ENCODE data around the gene DNAL4. TPM values are rescaled to one million over a fixed set of nuclear protein-coding genes. Genes with fewer than 3 reads are reported as not detected.

The DNAL4 gene
- total RNA-seq, 1 donor from 2014 or later, result 8.4 TPM

- Mint-ChIP-seq H3K27me3 (no peaks in the 10 kb centered on the region), H3K36me3 (ENCODE audit: low read depth) (peaks cover 14% of the 10 kb centered on the region), H3K4me1 (no peaks in the 10 kb centered on the region), H3K9me3 (no peaks in the 10 kb centered on the region), H3K4me3 (no peak overlapping the region), H3K27ac (no peak overlapping the region)
- ChIA-PET POLR2A (no interaction called here), CTCF (no interaction called here)
- no peak for ATAC-seq (ENCODE audit: low read depth)
- intact Hi-C loops (cut with micrococcal nuclease), result no loop called here
- no peak for DNase-seq
- TF ChIP-seq, protein P1, sequence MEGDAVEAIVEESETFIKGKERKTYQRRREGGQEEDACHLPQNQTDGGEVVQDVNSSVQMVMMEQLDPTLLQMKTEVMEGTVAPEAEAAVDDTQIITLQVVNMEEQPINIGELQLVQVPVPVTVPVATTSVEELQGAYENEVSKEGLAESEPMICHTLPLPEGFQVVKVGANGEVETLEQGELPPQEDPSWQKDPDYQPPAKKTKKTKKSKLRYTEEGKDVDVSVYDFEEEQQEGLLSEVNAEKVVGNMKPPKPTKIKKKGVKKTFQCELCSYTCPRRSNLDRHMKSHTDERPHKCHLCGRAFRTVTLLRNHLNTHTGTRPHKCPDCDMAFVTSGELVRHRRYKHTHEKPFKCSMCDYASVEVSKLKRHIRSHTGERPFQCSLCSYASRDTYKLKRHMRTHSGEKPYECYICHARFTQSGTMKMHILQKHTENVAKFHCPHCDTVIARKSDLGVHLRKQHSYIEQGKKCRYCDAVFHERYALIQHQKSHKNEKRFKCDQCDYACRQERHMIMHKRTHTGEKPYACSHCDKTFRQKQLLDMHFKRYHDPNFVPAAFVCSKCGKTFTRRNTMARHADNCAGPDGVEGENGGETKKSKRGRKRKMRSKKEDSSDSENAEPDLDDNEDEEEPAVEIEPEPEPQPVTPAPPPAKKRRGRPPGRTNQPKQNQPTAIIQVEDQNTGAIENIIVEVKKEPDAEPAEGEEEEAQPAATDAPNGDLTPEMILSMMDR (IDR thresholded peaks at IDR 0.05), result no peak
These were observed 17.9 kb downstream of the DNAL4 start for GRCh38 chr22:38776086-38776485.

- Mint-ChIP-seq H3K27ac (no peak overlapping the region), H3K9me3 (no peaks in the 10 kb centered on the region), H3K4me3 (no peak overlapping the region), H3K4me1 (no peaks in the 10 kb centered on the region), H3K27me3 (no peaks in the 10 kb centered on the region), H3K36me3 (ENCODE audit: low read depth) (peaks cover 14% of the 10 kb centered on the region)
- CTCF ChIA-PET, result no interaction called here
- TF ChIP-seq, protein P1 (IDR thresholded peaks at IDR 0.05), result no peak
- DNase-seq (no peak), ATAC-seq (ENCODE audit: low read depth) (no peak)
- POLR2A ChIA-PET, result no interaction called here
- intact Hi-C loops (cut with micrococcal nuclease), result no loop called here
These were observed 18.3 kb downstream of the DNAL4 start for GRCh38 chr22:38775656-38776055.

DNA sequence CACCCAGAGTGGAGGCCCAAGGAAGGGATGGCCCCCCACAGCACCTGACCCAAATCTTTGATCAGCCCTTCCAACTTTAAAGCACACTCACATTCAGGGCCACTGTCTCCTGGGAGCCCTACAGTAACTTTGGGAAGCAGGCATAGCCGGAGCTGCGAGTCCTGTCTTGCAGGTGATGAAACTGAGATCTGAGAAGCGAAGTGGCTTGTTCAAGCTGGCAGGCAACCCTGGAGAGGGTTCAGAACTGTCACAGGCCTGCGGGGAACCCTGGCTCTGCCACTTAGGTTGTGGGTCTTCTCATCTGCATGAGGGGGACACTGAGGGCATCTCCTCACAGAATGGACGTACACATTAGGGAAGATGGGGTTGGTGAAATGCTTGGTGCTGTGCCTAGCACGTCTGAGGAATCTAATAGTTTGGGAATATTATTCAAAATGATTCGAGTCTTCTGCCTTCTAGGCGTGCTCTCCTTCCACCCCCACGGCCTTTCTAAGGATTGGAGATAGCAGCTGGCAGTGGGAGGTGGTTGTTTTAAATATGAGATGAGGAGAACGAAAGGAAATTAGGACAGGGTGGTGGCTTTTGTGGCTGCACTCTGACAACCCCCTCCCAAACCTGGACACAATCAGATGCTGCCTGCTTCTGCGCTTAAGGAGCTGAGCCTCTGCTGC is 19.3 kb downstream of the DNAL4 start:
- no peaks in the 10 kb centered on the region for H3K9me3 Mint-ChIP-seq
- ChIA-PET POLR2A (no interaction called here), CTCF (no interaction called here)
- H3K27me3 Mint-ChIP-seq, result no peaks in the 10 kb centered on the region
- H3K27ac Mint-ChIP-seq, result no peak overlapping the region
- no peak for ATAC-seq (ENCODE audit: low read depth)
- H3K4me1 Mint-ChIP-seq, result no peaks in the 10 kb centered on the region
- intact Hi-C loops (cut with micrococcal nuclease), result no loop called here
- H3K4me3 Mint-ChIP-seq, result no peak overlapping the region
- H3K36me3 Mint-ChIP-seq (ENCODE audit: low read depth), result peaks cover 6% of the 10 kb centered on the region
- DNase-seq, result no peak
- TF ChIP-seq, protein P1 (IDR thresholded peaks at IDR 0.05), result no peak

DNA sequence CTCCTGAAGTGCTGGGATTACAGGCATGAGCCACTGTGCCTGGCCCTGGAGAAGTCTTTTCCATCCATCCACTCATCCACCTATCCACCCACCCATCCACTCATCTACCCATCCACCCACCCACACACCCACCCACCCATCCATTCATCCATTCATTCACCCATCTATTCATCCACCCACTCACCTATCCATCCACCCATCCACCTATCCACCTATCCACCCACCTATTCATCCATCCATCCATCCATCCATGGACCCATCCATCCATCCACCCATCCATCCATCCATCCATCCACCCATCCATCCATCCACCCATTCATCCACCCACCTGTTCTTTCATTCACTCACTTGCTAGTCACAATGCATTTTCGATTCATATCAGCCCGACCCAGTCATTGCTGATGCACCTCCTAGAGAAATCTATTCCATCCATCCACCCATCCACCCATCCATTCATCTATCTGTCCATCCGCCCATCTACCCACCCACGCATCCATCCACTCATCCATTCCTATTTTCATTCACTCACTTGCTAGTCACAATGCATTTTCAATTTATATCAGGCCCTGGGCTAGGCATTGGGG is 20.5 kb downstream of the DNAL4 start:
- POLR2A ChIA-PET, result no interaction called here
- Mint-ChIP-seq H3K4me3 (no peak overlapping the region), H3K27ac (no peak overlapping the region), H3K9me3 (no peaks in the 10 kb centered on the region), H3K4me1 (peaks cover 2% of the 10 kb centered on the region), H3K36me3 (ENCODE audit: low read depth) (no peaks in the 10 kb centered on the region), H3K27me3 (no peaks in the 10 kb centered on the region)
- DNase-seq (no peak), ATAC-seq (ENCODE audit: low read depth) (no peak)
- CTCF ChIA-PET, result no interaction called here
- TF ChIP-seq, protein P1 (IDR thresholded peaks at IDR 0.05), result no peak
- intact Hi-C loops (cut with micrococcal nuclease), result no loop called here

- H3K27ac Mint-ChIP-seq, result no peak overlapping the region
- TF ChIP-seq, protein P1 (IDR thresholded peaks at IDR 0.05), result no peak
- no peak for DNase-seq
- no peaks in the 10 kb centered on the region for H3K9me3 Mint-ChIP-seq
- ChIA-PET POLR2A (no interaction called here), CTCF (no interaction called here)
- H3K36me3 Mint-ChIP-seq (ENCODE audit: low read depth), result no peaks in the 10 kb centered on the region
- H3K27me3 Mint-ChIP-seq, result no peaks in the 10 kb centered on the region
- H3K4me1 Mint-ChIP-seq, result peaks cover 2% of the 10 kb centered on the region
- no peak for ATAC-seq (ENCODE audit: low read depth)
- intact Hi-C loops (cut with micrococcal nuclease), result no loop called here
- no peak overlapping the region for H3K4me3 Mint-ChIP-seq
These were observed 21.4 kb downstream of the DNAL4 start for GRCh38 chr22:38772623-38772873.
